Stimulated activated CD4-positive, alpha-beta T cell treated with anti-CD3 and anti-CD28 coated beads, Interleukin-1b, Interleukin-23, amount 100 ng/mL, for 1 hour (primary cell): ENCODE measurements around the gene SLC35F6.
"Not testable (repeated sequence)": the region's sequence is repeated elsewhere in the genome, so short reads cannot be mapped to it uniquely, and the experiment has no call there.

Experiments used
- DNase-seq, 2 donors: peaks; one replicate each; pipeline ENCODE4 v3.0.0-alpha.2; 2020; ENCODE audit warnings: low read depth in 2 of 2

SLC35F6 gene

GRCh38 chr2:26784570-26785234 lies 20.6 kb downstream of the SLC35F6 start:
- no peak for DNase-seq

DNA sequence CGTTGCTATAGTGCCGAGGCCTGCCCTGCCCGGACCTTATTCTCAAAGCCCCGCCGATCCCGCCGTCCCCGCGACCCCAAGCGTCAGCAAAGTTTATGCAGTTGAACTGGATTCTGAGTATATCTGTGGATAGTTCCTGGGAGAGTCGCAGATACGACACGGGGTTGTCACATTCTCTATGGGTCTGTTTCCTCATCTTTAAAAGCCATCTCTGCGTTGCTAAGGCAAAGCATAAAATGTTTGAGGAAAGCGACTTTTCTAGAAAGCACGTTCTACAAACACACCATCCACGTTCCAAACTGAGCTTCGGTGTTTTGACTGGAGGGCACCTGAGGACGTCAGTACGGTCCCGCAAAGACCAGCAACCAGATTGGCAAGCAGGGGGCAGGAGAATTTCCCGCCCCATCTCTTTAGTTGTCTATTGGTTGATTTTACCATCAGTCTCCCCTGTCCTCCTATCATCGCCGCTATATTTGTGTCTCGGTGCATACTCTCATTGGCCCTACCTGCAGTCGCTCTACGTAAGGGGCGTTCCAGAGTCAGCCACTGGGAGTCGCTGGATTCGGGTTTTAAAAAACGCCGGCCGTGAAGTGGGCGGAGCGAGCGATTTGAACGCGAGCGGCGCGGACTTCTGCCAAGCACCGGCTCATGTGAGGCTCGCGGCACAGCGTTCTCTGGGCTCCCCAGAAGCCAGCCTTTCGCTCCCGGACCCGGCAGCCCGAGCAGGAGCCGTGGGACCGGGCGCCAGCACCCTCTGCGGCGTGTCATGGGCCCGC lies 21.5 kb downstream of the SLC35F6 start, which contains the start of gene CENPA:
Gene CENPA, plus strand, starts transcription at position 626 of the 776 bp plus-strand sequence. Its CDS starts 141 bp downstream, at position 767.
- DNase-seq: peak; percentile 83

- no peak for DNase-seq
Measured at GRCh38 chr2:26786207-26787028, 22.3 kb downstream of the SLC35F6 start.

DNA sequence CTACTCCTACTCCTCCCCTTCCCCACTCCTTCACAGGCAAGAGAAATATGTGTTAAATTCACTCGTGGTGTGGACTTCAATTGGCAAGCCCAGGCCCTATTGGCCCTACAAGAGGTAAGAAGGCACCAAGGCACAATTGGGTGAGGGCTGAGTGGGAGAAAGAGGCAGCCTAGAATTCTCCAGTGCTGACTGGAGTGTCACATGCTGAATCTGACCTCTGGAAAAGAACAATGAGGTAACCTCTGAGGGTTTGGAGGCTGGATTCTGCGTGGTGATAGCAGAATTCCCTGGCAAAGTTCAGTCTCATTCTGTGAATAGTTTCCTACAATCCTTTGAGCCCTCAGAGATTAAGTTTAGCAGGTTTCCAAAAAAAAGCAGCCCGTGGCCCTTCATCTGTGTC lies 28.6 kb downstream of the SLC35F6 start:
- no peak for DNase-seq

- DNase-seq: no peak
Measured at GRCh38 chr2:26793518-26793917, 29.4 kb downstream of the SLC35F6 start.

DNA sequence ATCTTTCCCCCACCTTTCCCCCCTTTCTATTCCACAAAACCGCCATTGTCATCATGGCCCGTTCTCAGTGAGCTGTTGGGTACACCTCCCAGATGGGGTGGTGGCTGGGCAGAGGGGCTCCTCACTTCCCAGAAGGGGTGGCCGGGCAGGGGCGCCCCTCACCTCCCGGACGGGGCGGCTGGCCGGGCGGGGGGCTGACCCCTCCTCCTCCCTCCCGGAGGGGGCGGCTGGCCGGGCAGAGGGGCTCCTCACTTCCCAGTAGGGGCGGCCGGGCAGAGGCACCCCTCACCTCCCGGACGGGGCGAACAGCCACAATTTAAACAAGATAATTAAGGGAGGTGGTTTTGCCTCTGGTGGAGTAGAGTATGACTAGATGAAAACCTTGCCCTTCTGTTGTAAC lies 31.1 kb downstream of the SLC35F6 start:
- not testable (repeated sequence) for DNase-seq

DNA sequence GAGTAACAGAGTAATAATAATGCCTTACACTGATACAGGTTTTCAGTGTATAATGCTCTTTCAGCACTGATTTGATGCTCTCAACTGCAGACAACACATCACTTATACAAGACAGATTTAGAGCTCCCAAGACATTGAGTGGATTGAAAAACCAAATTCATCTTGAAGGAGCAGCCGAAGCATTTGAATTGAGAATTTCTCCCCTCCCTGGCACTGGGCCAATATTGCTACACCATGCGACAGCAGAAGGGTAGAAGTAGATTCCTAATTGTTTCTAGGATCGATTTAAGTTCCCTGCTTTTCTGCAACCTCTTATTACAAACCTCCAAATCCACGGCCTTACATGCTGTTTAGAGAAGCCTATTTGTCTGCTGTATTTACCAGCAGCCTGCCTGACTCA lies 37.2 kb downstream of the SLC35F6 start:
- DNase-seq: no peak

DNA sequence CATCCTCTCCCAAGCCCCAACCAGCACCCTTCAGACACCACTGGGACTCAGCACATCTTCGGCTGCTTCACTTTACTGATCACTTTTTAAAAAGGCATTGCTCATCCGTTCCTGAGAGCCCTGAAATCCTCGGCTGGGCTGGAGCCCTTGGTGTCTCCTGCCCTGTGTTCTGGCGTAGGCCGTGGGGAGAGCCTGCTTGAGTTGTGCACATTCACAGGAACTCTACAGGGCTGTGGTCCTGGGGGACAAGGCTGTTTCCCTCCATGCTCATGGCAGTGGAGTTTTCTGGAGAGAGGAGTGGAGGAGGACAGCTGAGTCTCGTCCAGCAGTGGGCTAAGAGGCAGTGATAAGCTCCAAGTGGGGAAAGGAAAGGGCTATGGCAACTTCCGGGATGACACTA lies 37.7 kb downstream of the SLC35F6 start:
- DNase-seq: no peak

DNA sequence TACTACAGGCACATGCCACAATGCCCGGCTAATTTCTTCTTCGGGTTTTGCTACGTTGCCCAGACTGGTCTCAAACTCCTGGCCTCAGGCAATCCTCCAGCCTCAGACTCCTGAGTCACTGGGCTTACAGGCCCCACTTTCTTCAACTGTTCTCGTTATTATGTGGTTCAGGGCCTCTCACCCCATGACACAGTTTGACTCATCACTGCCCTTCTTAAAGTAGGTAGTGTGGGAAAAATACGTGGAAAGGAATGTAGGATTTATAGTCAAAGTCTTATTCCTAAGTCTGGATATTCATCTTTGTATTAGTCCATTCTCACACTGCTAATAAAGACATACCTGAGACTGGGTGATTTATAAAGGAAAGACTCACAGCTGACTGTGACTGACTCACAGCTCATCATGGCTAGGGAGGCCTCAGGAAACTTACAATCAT lies 41.2 kb downstream of the SLC35F6 start:
- DNase-seq: no peak

GRCh38 chr2:26807788-26808460 lies 43.8 kb downstream of the SLC35F6 start:
- no peak for DNase-seq

- DNase-seq: no peak
Measured at GRCh38 chr2:26809211-26809610, 45.1 kb downstream of the SLC35F6 start.

DNA sequence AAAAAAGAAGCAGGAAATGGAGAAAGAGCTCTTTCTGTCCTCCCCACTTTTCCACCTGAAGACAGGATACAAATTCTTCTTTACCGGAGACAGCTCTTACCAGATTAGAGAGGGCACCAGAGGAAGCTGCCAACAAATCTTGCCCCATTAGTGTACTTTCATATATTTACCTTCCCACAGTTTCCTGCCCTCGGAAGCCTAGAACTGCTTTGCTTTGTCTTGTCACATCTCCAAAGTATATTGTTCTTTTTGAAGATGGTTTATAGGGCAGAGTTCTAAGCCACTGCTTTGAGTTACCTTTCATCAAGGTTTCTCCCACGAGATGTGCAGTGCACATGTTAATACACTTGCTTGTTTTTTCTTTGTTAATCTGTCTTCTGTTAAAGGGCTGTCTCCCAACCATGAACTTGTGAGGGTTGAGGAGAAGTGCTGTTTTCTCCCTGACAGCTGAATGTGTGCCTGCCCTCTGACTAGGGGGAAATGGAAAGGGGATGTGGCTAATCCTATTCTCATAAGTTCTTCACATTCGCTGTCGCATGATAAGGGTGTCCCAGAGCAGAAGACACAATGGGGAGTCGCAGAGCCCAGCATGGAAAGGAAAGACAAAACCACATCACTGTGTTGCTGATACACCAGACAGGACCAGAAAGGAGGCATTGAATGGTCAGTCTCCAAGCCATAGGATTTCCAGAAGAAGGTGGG lies 45.9 kb downstream of the SLC35F6 start:
- no peak for DNase-seq

GRCh38 chr2:26811261-26811660 lies 47.2 kb downstream of the SLC35F6 start:
- no peak for DNase-seq

DNA sequence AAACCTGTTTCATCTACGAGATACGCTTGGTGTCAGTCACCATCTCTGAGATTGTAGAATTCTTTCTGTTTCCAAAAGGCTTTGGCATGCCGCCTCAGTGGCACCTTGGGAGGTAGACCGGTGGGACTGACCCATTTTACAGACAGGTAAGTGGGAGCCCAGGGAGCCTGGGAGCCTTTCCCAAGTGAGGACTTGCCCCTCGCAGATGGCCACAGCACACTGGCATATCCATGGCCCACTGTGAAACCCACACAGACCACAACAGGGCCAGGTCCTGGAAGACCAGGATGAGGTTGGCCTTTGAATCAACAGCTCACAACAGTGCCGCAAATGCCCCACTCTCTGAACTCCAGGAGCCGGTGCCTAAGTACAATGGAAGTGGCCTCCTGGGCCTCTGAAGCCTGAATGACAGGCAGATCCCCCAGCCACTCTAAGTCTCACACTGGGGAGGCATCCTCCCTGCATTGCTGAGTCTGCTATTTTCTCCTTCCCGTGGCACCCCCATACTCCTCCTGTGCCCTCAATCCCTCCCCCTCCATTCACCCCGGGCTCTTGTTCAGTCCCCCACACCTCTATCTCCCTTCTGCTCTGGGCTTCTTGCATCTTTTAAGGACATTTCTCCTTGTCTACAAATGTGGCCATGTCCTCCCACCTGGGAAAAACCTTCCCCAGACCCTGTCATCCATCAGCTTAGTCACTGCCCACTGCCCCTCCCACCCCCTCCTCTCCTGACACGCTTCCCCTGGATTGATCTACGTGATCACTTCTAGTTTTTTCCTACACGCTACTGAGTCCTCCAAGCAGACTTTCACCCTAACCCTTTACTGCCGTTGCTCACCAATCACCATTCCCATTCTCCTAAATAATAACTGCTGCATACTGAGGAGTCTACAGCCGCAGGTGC lies 48.0 kb downstream of the SLC35F6 start:
- DNase-seq: no peak

- no peak for DNase-seq
Measured at GRCh38 chr2:26812731-26813130, 48.6 kb downstream of the SLC35F6 start.

DNA sequence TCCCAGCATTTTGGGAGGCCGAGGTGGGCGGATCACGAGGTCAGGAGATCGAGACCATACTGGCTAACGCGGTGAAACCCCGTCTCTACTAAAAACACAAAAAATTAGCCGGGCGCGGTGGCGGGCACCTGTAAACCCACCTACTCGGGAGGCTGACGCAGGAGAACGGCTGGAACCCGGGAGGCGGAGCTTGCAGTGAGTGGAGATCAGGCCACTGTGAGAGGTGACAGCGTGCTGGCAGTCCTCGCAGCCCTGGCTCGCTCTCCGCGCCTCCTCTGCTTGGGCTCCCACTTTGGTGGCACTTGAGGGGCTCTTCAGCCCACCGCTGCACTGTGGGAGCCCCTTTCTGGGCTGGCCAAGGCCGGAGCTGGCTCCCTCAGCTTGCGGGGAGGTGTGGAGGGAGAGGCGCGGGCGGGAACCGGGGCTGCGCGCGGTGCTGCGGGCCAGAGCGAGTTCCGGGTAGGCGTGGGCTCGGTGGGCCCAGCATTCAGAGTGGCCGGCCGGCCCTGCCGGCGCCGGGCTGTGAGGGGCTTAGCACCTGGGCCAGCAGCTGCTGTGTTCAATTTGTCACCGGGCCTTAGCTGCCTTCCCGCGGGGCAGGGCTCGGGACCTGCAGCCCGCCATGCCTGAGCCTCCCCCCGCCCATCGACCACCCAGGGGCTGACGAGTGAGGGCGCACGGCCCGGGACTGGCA lies 50.1 kb downstream of the SLC35F6 start:
- DNase-seq: not testable (repeated sequence)

DNA sequence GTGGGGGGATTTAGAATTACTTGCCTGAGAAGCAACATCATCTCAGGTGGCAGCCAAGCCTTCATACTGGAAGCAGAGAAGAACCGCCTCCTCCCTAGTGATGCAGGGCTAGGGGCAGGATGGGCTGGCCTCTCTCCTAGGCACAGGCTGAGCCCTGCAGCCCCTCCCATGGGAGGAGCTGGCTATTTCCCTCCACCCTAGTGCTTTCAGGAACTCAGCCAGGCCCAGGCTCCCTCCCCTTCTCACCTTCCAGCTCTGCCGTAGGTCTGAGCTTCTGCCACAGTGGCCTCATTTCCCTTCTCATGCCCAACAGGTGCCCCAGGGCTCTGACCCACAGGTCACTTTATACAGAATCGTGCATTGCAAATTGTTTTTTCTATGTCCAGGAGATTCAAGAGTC lies 52.8 kb downstream of the SLC35F6 start:
- DNase-seq: no peak

GRCh38 chr2:26818255-26818654 lies 54.2 kb downstream of the SLC35F6 start:
- no peak for DNase-seq

DNA sequence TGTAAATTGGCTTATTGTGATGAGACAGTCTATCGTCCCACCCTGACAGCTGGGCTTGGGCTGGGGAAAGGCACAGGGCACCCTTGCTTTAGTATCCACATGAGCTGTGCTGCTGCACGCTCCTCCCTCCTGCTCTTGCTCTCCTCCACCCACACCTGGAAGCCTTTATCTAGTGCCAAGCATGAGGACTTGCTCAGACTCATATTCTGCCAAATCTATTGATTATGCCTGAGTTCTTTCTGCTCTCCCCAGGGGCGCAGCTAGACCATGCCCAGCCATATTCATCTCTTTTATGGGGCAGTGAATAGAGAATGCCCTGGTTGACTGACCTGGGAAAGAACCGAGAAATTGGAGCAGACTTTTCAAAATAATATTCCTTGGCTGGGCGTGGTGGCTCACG lies 54.9 kb downstream of the SLC35F6 start:
- DNase-seq: no peak
